Sigmoid colon (tissue), 7 donors: ENCODE data around the gene PTPN1. TPM values are rescaled to one million over a fixed set of nuclear protein-coding genes. Genes with fewer than 3 reads are reported as not detected.
A peak's percentile ranks its signal among the peaks of the same experiment; 100 is the strongest.

Experiments used
- DNase-seq: peaks from one replicate; pipeline ENCODE4 v3.0.0-alpha.2; 2019
- H3K27ac ChIP-seq, 4 donors: fragments of 200-600 bp; sonication (generic); one replicate each; pipeline ENCODE4 v1.5.1; 2016 to 2019; ENCODE audit warnings: mild to moderate bottlenecking in 1 of 4
- H3K27me3 ChIP-seq, 3 donors: fragments of 200-600 bp; sonication (generic); one replicate each; pipeline ENCODE4 v1.5.1; 2019; ENCODE audit warnings: mild to moderate bottlenecking in 1 of 3
- H3K36me3 ChIP-seq, 4 donors: fragments of 200-600 bp; sonication (generic); one replicate each; pipeline ENCODE4 v1.5.1; 2016 to 2019
- H3K4me1 ChIP-seq, 4 donors: fragments of 200-600 bp; sonication (generic); one replicate each; pipeline ENCODE4 v1.5.1; 2017 to 2019
- H3K4me3 ChIP-seq, 4 donors: fragments of 200-600 bp; sonication (generic); one replicate each; pipeline ENCODE4 v1.5.1; 2017 to 2019; ENCODE audit warnings: mild to moderate bottlenecking in 2 of 4, moderate library complexity in 1 of 4
- H3K9me3 ChIP-seq, 4 donors: fragments of 200-600 bp in 3 of 4; sonication (generic) in 3 of 4; one replicate each; pipeline versions ENCODE4 v1.5.1 to v1.6.1; 2013 to 2019
- EP300 ChIP-seq, 4 donors: sonication (generic); formaldehyde crosslinking; IDR thresholded peaks; one replicate each; pipeline ENCODE4 v1.6.1; 2017; ENCODE audit warnings: antibody characterized with exemption in 4 of 4
- POLR2A ChIP-seq, 2 donors: fragments of 450-650 bp; IDR thresholded peaks; one replicate each; pipeline ENCODE4 v1.6.1; 2016; ENCODE audit warnings: antibody characterized with exemption in 2 of 2, mild to moderate bottlenecking in 2 of 2, moderate library complexity in 2 of 2
- POLR2AphosphoS5 ChIP-seq, 4 donors: sonication (generic); formaldehyde crosslinking; IDR thresholded peaks; one replicate each; pipeline ENCODE4 v1.6.1; 2017; ENCODE audit warnings: antibody characterized with exemption in 4 of 4
- WGBS, 2 donors: extraction: QIAGEN DNeasy Blood & Tissue Kit; methylation state at CpG; one replicate each; pipeline ENCODE4 v1.1.7; 2013; 5-methylcytosine and 5-hydroxymethylcytosine counted together
- intact Hi-C: fragments of 100-400 bp; cut with DNase I; formaldehyde crosslinking; loops from one replicate; pipeline ENCODE4 v1.15.1; 2023
- polyA plus RNA-seq, 3 donors: library from polyadenylated mRNA; stranded (reverse); fragments of 200-250 nt; gene quantifications; one replicate each; pipeline ENCODE4 v1.2.3, GENCODE V29; 2013
- total RNA-seq, 4 donors: library from RNA; depleted of rRNA; stranded (reverse); fragments of >200 nt; gene quantifications; one replicate each; pipeline ENCODE4 v1.1.0, GENCODE V29; 2016
- TF ChIP-seq, protein P1 (sequence below), 4 experiments: fragments of 450-650 bp in 3 of 4; fragments of 200-600 bp in 1 of 4; IDR thresholded peaks; one replicate each; pipeline ENCODE4 v1.5.1; 2016 to 2019; ENCODE audit warnings: antibody characterized with exemption in 4 of 4, mild to moderate bottlenecking in 3 of 4, moderate library complexity in 2 of 4
- donor health status: healthy with polysubstance abuse.
- donor health status: Bipolar disorder and iron deficiency.
- donor health status: healthy.

The PTPN1 gene
- total and polyA plus RNA-seq, 7 donors, result 14.4 to 41.5 (median 23.6) TPM

DNA sequence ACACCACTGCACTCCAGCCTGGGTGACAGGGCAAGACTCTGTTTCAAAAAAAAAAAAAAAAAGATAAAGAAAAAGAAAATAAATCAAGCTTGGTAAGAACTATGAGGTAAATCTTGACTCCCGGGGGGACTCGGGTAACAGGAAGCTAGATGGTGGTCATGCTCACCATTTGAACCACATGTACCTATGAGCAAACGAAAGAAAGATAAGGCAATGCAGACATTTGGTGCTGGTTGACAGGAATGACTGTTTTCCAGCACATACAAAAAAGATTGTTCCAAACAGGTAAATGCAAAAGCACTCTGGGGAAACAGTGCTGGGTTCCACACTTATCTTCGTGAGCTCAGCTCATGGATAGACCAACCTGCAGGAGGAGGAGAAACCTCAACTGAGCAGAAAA lies 22.8 kb upstream of the PTPN1 start:
- no peak for TF ChIP-seq EP300 (IDR thresholded peaks at IDR 0.05)
- no peak for TF ChIP-seq POLR2AphosphoS5 (IDR thresholded peaks at IDR 0.05)
- no peak for TF ChIP-seq POLR2A (IDR thresholded peaks at IDR 0.05)
- TF ChIP-seq, protein P1, sequence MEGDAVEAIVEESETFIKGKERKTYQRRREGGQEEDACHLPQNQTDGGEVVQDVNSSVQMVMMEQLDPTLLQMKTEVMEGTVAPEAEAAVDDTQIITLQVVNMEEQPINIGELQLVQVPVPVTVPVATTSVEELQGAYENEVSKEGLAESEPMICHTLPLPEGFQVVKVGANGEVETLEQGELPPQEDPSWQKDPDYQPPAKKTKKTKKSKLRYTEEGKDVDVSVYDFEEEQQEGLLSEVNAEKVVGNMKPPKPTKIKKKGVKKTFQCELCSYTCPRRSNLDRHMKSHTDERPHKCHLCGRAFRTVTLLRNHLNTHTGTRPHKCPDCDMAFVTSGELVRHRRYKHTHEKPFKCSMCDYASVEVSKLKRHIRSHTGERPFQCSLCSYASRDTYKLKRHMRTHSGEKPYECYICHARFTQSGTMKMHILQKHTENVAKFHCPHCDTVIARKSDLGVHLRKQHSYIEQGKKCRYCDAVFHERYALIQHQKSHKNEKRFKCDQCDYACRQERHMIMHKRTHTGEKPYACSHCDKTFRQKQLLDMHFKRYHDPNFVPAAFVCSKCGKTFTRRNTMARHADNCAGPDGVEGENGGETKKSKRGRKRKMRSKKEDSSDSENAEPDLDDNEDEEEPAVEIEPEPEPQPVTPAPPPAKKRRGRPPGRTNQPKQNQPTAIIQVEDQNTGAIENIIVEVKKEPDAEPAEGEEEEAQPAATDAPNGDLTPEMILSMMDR (IDR thresholded peaks at IDR 0.05), result no peak
- no peaks in the 10 kb centered on the region for H3K27me3 ChIP-seq
- WGBS, 2 donors, result 58 to 82% methylated on average over 4 of the region's 4 CpGs
- intact Hi-C loops, result loop anchor here (10.0 kb wide), 2 partner anchors 257 to 373 kb away; partner anchors contain the start of gene UBE2V1
- H3K4me1 ChIP-seq, result peaks cover 0 to 14% (median 8%) of the 10 kb centered on the region in 4 donors
- DNase-seq, result no peak
- H3K4me3 ChIP-seq, result no peak overlapping the region
- no peak overlapping the region for H3K27ac ChIP-seq
- H3K36me3 ChIP-seq, result no peaks in the 10 kb centered on the region
- no peaks in the 10 kb centered on the region for H3K9me3 ChIP-seq

DNA sequence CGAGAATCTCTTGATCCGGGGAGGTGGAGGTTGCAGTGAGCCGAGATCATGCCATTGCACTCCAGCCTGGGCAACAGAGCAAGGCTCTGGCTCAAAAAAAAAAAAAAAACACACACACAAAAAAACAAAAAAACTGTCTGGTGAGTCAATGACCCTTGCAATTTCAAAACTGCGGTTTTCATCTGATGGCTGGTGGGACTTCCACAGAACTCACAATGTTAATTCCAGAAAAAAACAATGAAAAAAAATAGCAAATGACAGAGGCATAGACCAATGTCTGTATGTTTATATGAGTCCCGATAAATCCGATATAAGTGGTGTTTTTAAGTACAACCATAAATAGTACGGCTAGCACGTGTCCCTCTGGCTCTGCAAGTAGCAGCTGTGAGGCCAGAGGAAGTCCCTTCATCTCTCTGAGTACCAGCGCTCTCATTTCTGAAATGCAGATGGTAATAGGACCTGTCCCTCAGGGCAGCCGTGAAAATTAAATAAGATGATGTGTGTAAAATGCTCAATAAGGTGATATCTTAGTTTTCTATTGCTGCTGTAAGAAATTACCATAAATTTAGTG lies 21.9 kb upstream of the PTPN1 start:
- Histone ChIP-seq H3K4me3 (no peak overlapping the region), H3K27ac (no peak overlapping the region), H3K27me3 (no peaks in the 10 kb centered on the region), H3K4me1 (peaks cover 0 to 9% (median 6%) of the 10 kb centered on the region in 4 donors), H3K36me3 (no peaks in the 10 kb centered on the region), H3K9me3 (no peaks in the 10 kb centered on the region)
- TF ChIP-seq POLR2AphosphoS5 (IDR thresholded peaks at IDR 0.05) (no peak), EP300 (IDR thresholded peaks at IDR 0.05) (no peak), POLR2A (IDR thresholded peaks at IDR 0.05) (no peak)
- TF ChIP-seq, protein P1 (IDR thresholded peaks at IDR 0.05), result no peak
- WGBS, 2 donors, result 74 to 82% methylated on average over 10 of the region's 10 CpGs
- intact Hi-C loops, result loop anchor here (10.0 kb wide), 2 partner anchors 256 to 374 kb away; partner anchors contain the start of gene UBE2V1
- DNase-seq, result no peak

DNA sequence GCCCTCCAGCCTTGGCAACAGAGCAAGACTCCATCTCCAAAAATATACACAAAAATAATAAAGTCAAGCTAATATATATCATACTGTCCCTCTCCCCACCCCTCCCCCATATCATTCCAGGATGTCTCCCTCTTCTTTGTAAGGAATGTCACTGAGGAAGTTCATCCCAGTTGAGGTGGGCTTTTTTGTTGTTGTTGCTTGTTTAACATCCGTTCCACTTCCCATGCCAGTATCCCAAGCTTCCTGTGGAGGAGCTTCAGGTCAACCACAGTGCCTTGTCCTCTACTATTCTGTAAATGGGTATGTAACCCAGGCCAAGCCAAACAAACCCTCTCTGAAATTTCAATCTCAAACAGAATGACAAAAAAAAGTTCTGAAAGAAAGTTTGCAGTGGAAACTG lies 19.0 kb upstream of the PTPN1 start:
- no peaks in the 10 kb centered on the region for H3K27me3 ChIP-seq
- no peak overlapping the region for H3K4me3 ChIP-seq
- TF ChIP-seq POLR2AphosphoS5 (IDR thresholded peaks at IDR 0.05), result no peak
- TF ChIP-seq, protein P1 (IDR thresholded peaks at IDR 0.05), result no peak
- no peak for TF ChIP-seq POLR2A (IDR thresholded peaks at IDR 0.05)
- no peak for TF ChIP-seq EP300 (IDR thresholded peaks at IDR 0.05)
- no peaks in the 10 kb centered on the region for H3K36me3 ChIP-seq
- H3K9me3 ChIP-seq, result no peaks in the 10 kb centered on the region
- DNase-seq, result no peak
- H3K4me1 ChIP-seq, result no peaks in the 10 kb centered on the region
- WGBS, 2 donors, result 76% methylated on average over 1 of the region's 1 CpG
- H3K27ac ChIP-seq, result no peak overlapping the region
- intact Hi-C loops, result no loop called here

DNA sequence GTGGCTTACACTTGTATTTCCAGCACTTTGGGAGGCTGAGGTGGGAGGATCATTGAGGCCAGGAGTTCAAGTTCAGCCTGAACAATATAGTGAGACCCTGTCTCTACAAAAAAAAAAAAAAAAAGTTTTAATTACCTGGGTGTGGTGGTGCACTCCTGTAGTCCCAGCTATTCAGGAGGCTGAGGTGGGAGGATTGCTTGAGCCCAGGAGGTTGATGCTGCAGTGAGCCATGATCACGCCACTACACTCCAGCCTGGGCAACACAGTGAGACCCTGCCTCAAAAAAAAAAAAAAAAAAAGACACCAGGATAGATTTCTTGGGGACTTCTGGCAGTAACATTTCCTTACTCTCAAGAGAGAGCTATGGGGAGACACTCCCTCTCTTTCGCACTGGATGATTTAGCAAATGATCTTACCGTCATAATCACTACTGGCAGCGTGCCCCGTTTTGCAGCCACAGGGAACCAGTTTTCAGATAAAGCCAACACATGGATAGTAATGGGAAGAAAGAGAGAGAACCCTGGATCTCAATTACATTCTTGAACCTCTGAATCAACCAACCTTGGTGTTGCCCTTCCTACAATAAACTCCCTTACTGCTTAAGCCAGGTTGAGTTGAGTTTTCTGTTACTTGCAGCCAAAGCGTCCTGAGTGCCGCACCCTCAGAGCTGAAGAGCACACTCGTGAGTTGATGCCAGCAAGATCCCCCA lies 18.1 kb upstream of the PTPN1 start:
- Histone ChIP-seq H3K4me1 (no peaks in the 10 kb centered on the region), H3K27ac (no peak overlapping the region), H3K4me3 (no peak overlapping the region), H3K27me3 (no peaks in the 10 kb centered on the region), H3K9me3 (no peaks in the 10 kb centered on the region), H3K36me3 (no peaks in the 10 kb centered on the region)
- peak; percentile 30 for DNase-seq
- no peak for TF ChIP-seq EP300 (IDR thresholded peaks at IDR 0.05)
- TF ChIP-seq POLR2A (IDR thresholded peaks at IDR 0.05), result no peak
- TF ChIP-seq, protein P1 (IDR thresholded peaks at IDR 0.05), result no peak
- no peak for TF ChIP-seq POLR2AphosphoS5 (IDR thresholded peaks at IDR 0.05)
- 21 to 64% methylated on average over 8 of the region's 8 CpGs for WGBS, 2 donors
- intact Hi-C loops, result no loop called here
